ENCODE results near the gene GIMAP6. TPM values are rescaled to one million over a fixed set of nuclear protein-coding genes. Genes with fewer than 3 reads are reported as not detected.

Gene GIMAP6
- total and polyA plus RNA-seq, 2 of the 4 experiments (the other 2 are of a cell fraction), result not detected

DNA sequence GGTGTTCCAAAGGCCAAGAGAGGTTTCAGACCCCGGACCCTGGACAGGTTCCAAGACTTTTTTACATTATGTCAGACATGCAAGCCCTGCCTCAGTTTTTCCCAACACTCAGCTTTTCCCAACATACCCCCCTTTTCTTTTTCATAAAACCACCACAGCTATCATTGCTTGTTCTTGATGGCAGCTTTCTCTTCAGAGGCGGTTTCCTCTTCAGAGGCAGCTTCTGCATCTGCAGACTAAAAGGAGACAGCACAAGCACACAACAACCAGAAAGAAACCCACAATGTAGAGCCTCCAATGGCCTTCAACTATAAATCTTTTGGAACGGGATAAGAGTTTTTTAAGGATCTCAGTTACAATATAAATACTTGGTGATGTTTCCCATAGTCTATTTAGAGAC lies 19.3 kb downstream of the GIMAP6 start:
- Histone ChIP-seq H3K4ac (ENCODE audit: low read depth, low read length) (no peak overlapping the region), H3K56ac (ENCODE audit: extremely low read depth, insufficient read depth, low read length) (no peak overlapping the region), H4K5ac (ENCODE audit: low read depth, low read length) (no peak overlapping the region), H3K27me3 (ENCODE audit: control insufficient read depth, insufficient read depth, low read length) (no peaks in the 10 kb centered on the region), H2AK5ac (ENCODE audit: low read depth, low read length) (no peak overlapping the region), H3K23ac (ENCODE audit: low read depth, low read length) (no peak overlapping the region), H2AK9ac (replicated peaks; ENCODE audit: low read depth, low read length, poor library complexity) (no peak overlapping the region), H4K20me1 (ENCODE audit: insufficient read depth, low read length) (no peaks in the 10 kb centered on the region), H2BK20ac (ENCODE audit: low read depth, low read length) (no peak overlapping the region), H3K27ac (ENCODE audit: insufficient read depth, low read length) (no peak overlapping the region), H2BK15ac (ENCODE audit: low read depth, low read length) (no peak overlapping the region), H4K8ac (ENCODE audit: low read depth in 2 of 2, low read length in 2 of 2) (no peak overlapping the region), H3K4me2 (ENCODE audit: low read depth, low read length) (no peak overlapping the region), H3K9me1 (ENCODE audit: insufficient read depth, low read length) (no peaks in the 10 kb centered on the region), H2BK5ac (ENCODE audit: low read depth, low read length, poor library complexity, severe bottlenecking) (no peak overlapping the region), H3K14ac (replicated peaks; ENCODE audit: low read depth, low read length) (no peak overlapping the region), H3K9ac (ENCODE audit: low read depth, low read length) (no peak overlapping the region), H2AFZ (replicated peaks; ENCODE audit: low read length, poor library complexity) (no peak overlapping the region), H3K4me1 (ENCODE audit: control insufficient read depth, insufficient read depth, low read length) (no peaks in the 10 kb centered on the region), H3K9me3 (ENCODE audit: control insufficient read depth, insufficient read depth, low read length) (0 out of 2 replicates have a peak, but pooled peaks cover 5% of the 10 kb centered on the region), H2BK120ac (ENCODE audit: low read depth, low read length) (no peak overlapping the region), H3K36me3 (ENCODE audit: control insufficient read depth, insufficient read depth, low read length) (no peaks in the 10 kb centered on the region), H3K4me3 (ENCODE audit: insufficient read depth, low read depth, low read length) (no peak overlapping the region), H3K18ac (ENCODE audit: low read depth, low read length) (no peak overlapping the region), H4K91ac (ENCODE audit: insufficient read depth, low read depth, low read length) (no peak overlapping the region), H3K79me1 (ENCODE audit: low read depth in 1 of 2, low read length in 2 of 2) (no peaks in the 10 kb centered on the region)
- no peak for ATAC-seq (ENCODE audit: low read depth)
- WGBS, 2 experiments (ENCODE audit: extremely low coverage in 2 of 2, insufficient read length in 1 of 2), result 0% methylated on average over 1 of the region's 3 CpGs; no CpG with 5 or more reads in 1 of the 2 experiments
- TF ChIP-seq, protein P1, sequence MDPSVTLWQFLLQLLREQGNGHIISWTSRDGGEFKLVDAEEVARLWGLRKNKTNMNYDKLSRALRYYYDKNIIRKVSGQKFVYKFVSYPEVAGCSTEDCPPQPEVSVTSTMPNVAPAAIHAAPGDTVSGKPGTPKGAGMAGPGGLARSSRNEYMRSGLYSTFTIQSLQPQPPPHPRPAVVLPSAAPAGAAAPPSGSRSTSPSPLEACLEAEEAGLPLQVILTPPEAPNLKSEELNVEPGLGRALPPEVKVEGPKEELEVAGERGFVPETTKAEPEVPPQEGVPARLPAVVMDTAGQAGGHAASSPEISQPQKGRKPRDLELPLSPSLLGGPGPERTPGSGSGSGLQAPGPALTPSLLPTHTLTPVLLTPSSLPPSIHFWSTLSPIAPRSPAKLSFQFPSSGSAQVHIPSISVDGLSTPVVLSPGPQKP (IDR thresholded peaks at IDR 0.05; ENCODE audit: borderline replicate concordance, low read depth, low read length), result no peak
- no peak for TF ChIP-seq POLR2A (IDR thresholded peaks at IDR 0.05; ENCODE audit: low read depth, low read length)
- TF ChIP-seq, protein P2, sequence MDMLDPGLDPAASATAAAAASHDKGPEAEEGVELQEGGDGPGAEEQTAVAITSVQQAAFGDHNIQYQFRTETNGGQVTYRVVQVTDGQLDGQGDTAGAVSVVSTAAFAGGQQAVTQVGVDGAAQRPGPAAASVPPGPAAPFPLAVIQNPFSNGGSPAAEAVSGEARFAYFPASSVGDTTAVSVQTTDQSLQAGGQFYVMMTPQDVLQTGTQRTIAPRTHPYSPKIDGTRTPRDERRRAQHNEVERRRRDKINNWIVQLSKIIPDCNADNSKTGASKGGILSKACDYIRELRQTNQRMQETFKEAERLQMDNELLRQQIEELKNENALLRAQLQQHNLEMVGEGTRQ (IDR thresholded peaks at IDR 0.05; ENCODE audit: low read depth, low read length), result no peak
- no peak for TF ChIP-seq CEBPB (IDR thresholded peaks at IDR 0.05; ENCODE audit: low read depth, low read length)
- no peak for TF ChIP-seq MXI1 (IDR thresholded peaks at IDR 0.05; ENCODE audit: borderline replicate concordance, low read depth, low read length)
- no peak for TF ChIP-seq MAFK (IDR thresholded peaks at IDR 0.05; ENCODE audit: low read depth, low read length)
- no peak for TF ChIP-seq RCOR1 (IDR thresholded peaks at IDR 0.05; ENCODE audit: insufficient replicate concordance, low read length)
- TF ChIP-seq SMC3 (IDR thresholded peaks at IDR 0.05; ENCODE audit: low read depth, low read length), result no peak
- TF ChIP-seq FOS (IDR thresholded peaks at IDR 0.05; ENCODE audit: low read depth, low read length), result no peak
- no peak for TF ChIP-seq NFE2L2 (IDR thresholded peaks at IDR 0.05; ENCODE audit: low read depth, low read length)
- no peak for TF ChIP-seq MAZ (IDR thresholded peaks at IDR 0.05; ENCODE audit: borderline replicate concordance, low read depth, low read length)
- TF ChIP-seq, protein P3, sequence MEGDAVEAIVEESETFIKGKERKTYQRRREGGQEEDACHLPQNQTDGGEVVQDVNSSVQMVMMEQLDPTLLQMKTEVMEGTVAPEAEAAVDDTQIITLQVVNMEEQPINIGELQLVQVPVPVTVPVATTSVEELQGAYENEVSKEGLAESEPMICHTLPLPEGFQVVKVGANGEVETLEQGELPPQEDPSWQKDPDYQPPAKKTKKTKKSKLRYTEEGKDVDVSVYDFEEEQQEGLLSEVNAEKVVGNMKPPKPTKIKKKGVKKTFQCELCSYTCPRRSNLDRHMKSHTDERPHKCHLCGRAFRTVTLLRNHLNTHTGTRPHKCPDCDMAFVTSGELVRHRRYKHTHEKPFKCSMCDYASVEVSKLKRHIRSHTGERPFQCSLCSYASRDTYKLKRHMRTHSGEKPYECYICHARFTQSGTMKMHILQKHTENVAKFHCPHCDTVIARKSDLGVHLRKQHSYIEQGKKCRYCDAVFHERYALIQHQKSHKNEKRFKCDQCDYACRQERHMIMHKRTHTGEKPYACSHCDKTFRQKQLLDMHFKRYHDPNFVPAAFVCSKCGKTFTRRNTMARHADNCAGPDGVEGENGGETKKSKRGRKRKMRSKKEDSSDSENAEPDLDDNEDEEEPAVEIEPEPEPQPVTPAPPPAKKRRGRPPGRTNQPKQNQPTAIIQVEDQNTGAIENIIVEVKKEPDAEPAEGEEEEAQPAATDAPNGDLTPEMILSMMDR (conservative IDR thresholded peaks at IDR 0.05; ENCODE audit: low read depth, low read length), result no peak
- no peak for TF ChIP-seq RFX5 (IDR thresholded peaks at IDR 0.05; ENCODE audit: low read depth, low read length)
- DNase-seq, result no peak
- no TSS peak for BruUV-seq (replicated peaks)
- ChIA-PET CTCF (no interaction called here), POLR2A (ENCODE audit: unreplicated experiment) (no interaction called here)
- intact Hi-C loops (cut with micrococcal nuclease) (no loop called here), in situ Hi-C loops (cut with MboI; ENCODE audit: low sequenced_read_pairs) (no loop called here), dilution Hi-C loops (cut with HindIII; ENCODE audit: low sequenced_read_pairs, unreplicated experiment) (no loop called here)
